H1 (cell line): ENCODE data around the gene ZFP36L2. TPM values are rescaled to one million over a fixed set of nuclear protein-coding genes. Genes with fewer than 3 reads are reported as not detected.

ENCODE experiments used
- CTCF ChIA-PET: fragments of 300-600 bp; sonication (Branson Sonifier 250); formaldehyde crosslinking; loops from one replicate; lab custom pipeline; 2021; ENCODE audit not compliant: partially characterized antibody; lab: Charles Lee
- POLR2A ChIA-PET: fragments of 300-600 bp; sonication (Branson Sonifier 250); formaldehyde crosslinking; loops from one replicate; lab custom pipeline; 2021; ENCODE audit warnings: inconsistent platforms; ENCODE audit not compliant: partially characterized antibody; lab: Charles Lee
- DNase-seq, 2 experiments: peaks; one replicate each; pipeline versions ENCODE4 v3.0.0 to v3.0.0-alpha.2; 2010 to 2022; ENCODE audit warnings: low spot score in 2 of 2, low read depth in 1 of 2, mixed read lengths in 1 of 2
- FAIRE-seq: peaks from 2 replicates; lab custom pipeline; 2011; peaks lifted over from hg19 to GRCh38; lab: Jason Lieb, UNC
- H2AFZ ChIP-seq: 2 replicates; pipeline ENCODE4 v1.8.1; 2012; ENCODE audit warnings: low read length, inconsistent platforms
- H2AK5ac ChIP-seq: 2 replicates; pipeline ENCODE4 v1.6.1; 2013; ENCODE audit warnings: low read depth, low read length
- H2BK120ac ChIP-seq: replicated peaks from 2 replicates; pipeline ENCODE3; 2013; ENCODE audit warnings: low read depth, low read length, inconsistent platforms
- H2BK12ac ChIP-seq: 2 replicates; pipeline ENCODE4 v1.6.1; 2013; ENCODE audit warnings: low read depth, low read length
- H2BK15ac ChIP-seq: 2 replicates; pipeline ENCODE4 v1.6.1; 2013; ENCODE audit warnings: low read length
- H2BK20ac ChIP-seq: 2 replicates; pipeline ENCODE4 v1.6.1; 2013; ENCODE audit warnings: low read length
- H2BK5ac ChIP-seq: 2 replicates; pipeline ENCODE4 v1.6.1; 2013; ENCODE audit warnings: low read depth, low read length
- H3K14ac ChIP-seq: 2 replicates; pipeline ENCODE4 v1.6.1; 2013; ENCODE audit warnings: inconsistent platforms; ENCODE audit not compliant: insufficient read length
- H3K18ac ChIP-seq: 2 replicates; pipeline ENCODE4 v1.6.1; 2013; ENCODE audit warnings: low read length; ENCODE audit errors: extremely low read depth
- H3K23ac ChIP-seq: 2 replicates; pipeline ENCODE4 v1.6.1; 2013; ENCODE audit warnings: inconsistent platforms; ENCODE audit not compliant: insufficient read length
- H3K23me2 ChIP-seq: 2 replicates; pipeline ENCODE4 v1.6.1; 2013; ENCODE audit warnings: low read depth, low read length
- H3K27ac ChIP-seq: 2 replicates; pipeline ENCODE4 v1.6.1; 2011; ENCODE audit warnings: low read depth, low read length, inconsistent platforms
- H3K27me3 ChIP-seq, 4 experiments: replicated peaks in 1 of 4; 1 replicate in 1 of 4; 2 replicates in 3 of 4; pipeline versions ENCODE4 v1.6.1 to v1.8.1; 2011 to 2013; ENCODE audit warnings: low read length in 3 of 4, mild to moderate bottlenecking in 3 of 4, inconsistent platforms in 2 of 4, mixed read lengths in 2 of 4, moderate library complexity in 1 of 4; ENCODE audit not compliant: control insufficient read depth in 3 of 4, insufficient read depth in 3 of 4; ENCODE audit errors: extremely low read depth in 1 of 4
- H3K36me3 ChIP-seq, 4 experiments: 2 replicates each; pipeline versions ENCODE4 v1.6.1 to v1.8.1; 2011 to 2013; ENCODE audit warnings: mild to moderate bottlenecking in 4 of 4, low read length in 3 of 4, moderate library complexity in 2 of 4, control low read depth in 1 of 4, inconsistent platforms in 1 of 4; ENCODE audit not compliant: insufficient read depth in 4 of 4, control insufficient read depth in 2 of 4
- H3K4ac ChIP-seq: replicated peaks from 2 replicates; pipeline ENCODE3; 2013; ENCODE audit warnings: low read length, low read depth, mixed read lengths, inconsistent platforms; ENCODE audit not compliant: insufficient read length
- H3K4me1 ChIP-seq, 4 experiments: replicated peaks in 1 of 4; 1 replicate in 1 of 4; 2 replicates in 3 of 4; pipeline versions ENCODE4 v1.6.1 to v1.8.1; 2011 to 2013; ENCODE audit warnings: low read length in 3 of 4, inconsistent platforms in 2 of 4, mixed read lengths in 1 of 4; ENCODE audit not compliant: insufficient read depth in 4 of 4, control insufficient read depth in 3 of 4
- H3K4me2 ChIP-seq, 2 experiments: 2 replicates each; pipeline versions ENCODE4 v1.6.1 to v1.8.1; 2011 to 2013; ENCODE audit warnings: low read depth in 2 of 2, low read length in 2 of 2, control low read depth in 1 of 2, inconsistent platforms in 1 of 2, mild to moderate bottlenecking in 1 of 2; ENCODE audit not compliant: insufficient read depth in 1 of 2
- H3K4me3 ChIP-seq, 4 experiments: fragments of 200-600, 300-600 bp in 1 of 4; sonication (generic), shearing (Covaris generic), sonication (Bioruptor Twin) in 1 of 4; 2 replicates each; pipeline versions ENCODE4 v1.5.1 to v1.8.1; 2011 to 2016; ENCODE audit warnings: low read length in 4 of 4, low read depth in 3 of 4, control low read depth in 2 of 4, inconsistent platforms in 2 of 4, mild to moderate bottlenecking in 2 of 4, mixed read lengths in 1 of 4, moderate library complexity in 1 of 4; ENCODE audit not compliant: insufficient read depth in 2 of 4; ENCODE audit errors: extremely low read depth in 1 of 4
- H3K56ac ChIP-seq: replicated peaks from 2 replicates; pipeline ENCODE3; 2013; ENCODE audit warnings: low read depth, mild to moderate bottlenecking, mixed read lengths, low read length, inconsistent platforms; ENCODE audit not compliant: insufficient read length
- H3K79me1 ChIP-seq: 2 replicates; pipeline ENCODE4 v1.6.1; 2013; ENCODE audit warnings: low read depth, low read length, control low read depth
- H3K79me2 ChIP-seq, 2 experiments: 2 replicates each; pipeline versions ENCODE4 v1.6.1 to v1.8.1; 2012 to 2013; ENCODE audit warnings: low read length in 2 of 2, mild to moderate bottlenecking in 2 of 2, inconsistent platforms in 1 of 2; ENCODE audit not compliant: insufficient read depth in 2 of 2, control insufficient read depth in 1 of 2
- H3K9ac ChIP-seq, 4 experiments: replicated peaks in 1 of 4; 1 replicate in 1 of 4; 2 replicates in 3 of 4; pipeline versions ENCODE4 v1.6.1 to v1.8.1; 2011 to 2013; ENCODE audit warnings: low read depth in 3 of 4, low read length in 3 of 4, control low read depth in 2 of 4, mild to moderate bottlenecking in 2 of 4, moderate library complexity in 2 of 4, inconsistent platforms in 1 of 4; ENCODE audit errors: extremely low read depth in 1 of 4
- H3K9me3 ChIP-seq, 2 experiments: 2 replicates each; pipeline versions ENCODE4 v1.6.1 to v1.8.1; 2012 to 2013; ENCODE audit warnings: mild to moderate bottlenecking in 2 of 2, moderate library complexity in 2 of 2, control low read depth in 1 of 2, inconsistent platforms in 1 of 2, low read depth in 1 of 2, low read length in 1 of 2, mixed read lengths in 1 of 2; ENCODE audit not compliant: insufficient read depth in 2 of 2
- H4K20me1 ChIP-seq, 2 experiments: replicated peaks in 1 of 2; 2 replicates each; pipeline versions ENCODE3 to v1.8.1; 2011 to 2013; ENCODE audit warnings: inconsistent platforms in 2 of 2, low read length in 2 of 2, mild to moderate bottlenecking in 1 of 2; ENCODE audit not compliant: insufficient read depth in 2 of 2, control insufficient read depth in 1 of 2
- H4K5ac ChIP-seq: 2 replicates; pipeline ENCODE4 v1.6.1; 2013; ENCODE audit warnings: low read length, low read depth, mixed read lengths, inconsistent platforms; ENCODE audit not compliant: insufficient read length
- H4K8ac ChIP-seq: 2 replicates; pipeline ENCODE4 v1.8.0; 2013; ENCODE audit warnings: mild to moderate bottlenecking, moderate library complexity, low read length, inconsistent platforms; ENCODE audit not compliant: insufficient read depth; ENCODE audit errors: extremely low read depth
- H4K91ac ChIP-seq: replicated peaks from 2 replicates; pipeline ENCODE3; 2013; ENCODE audit warnings: low read length, mixed read lengths, inconsistent platforms; ENCODE audit not compliant: insufficient read length
- BRCA1 ChIP-seq: IDR thresholded peaks from 2 replicates; pipeline ENCODE4 v1.6.1; 2012; ENCODE audit warnings: low read depth, low read length, improper control_type of control experiment
- CEBPB ChIP-seq: IDR thresholded peaks from 2 replicates; pipeline ENCODE4 v1.6.1; 2012; ENCODE audit warnings: low read depth, low read length
- CTBP2 ChIP-seq: IDR thresholded peaks from 2 replicates; pipeline ENCODE4 v1.7.0; 2011; ENCODE audit warnings: borderline replicate concordance, mild to moderate bottlenecking, moderate library complexity, mixed read lengths, low read length; ENCODE audit not compliant: insufficient read depth, insufficient read length
- EZH2 ChIP-seq: fragments of 200-600 bp; sonication (generic); IDR thresholded peaks from 2 replicates; pipeline ENCODE4 v1.7.1; 2012; ENCODE audit warnings: low read depth, mild to moderate bottlenecking, moderate library complexity, low read length, inconsistent platforms; ENCODE audit not compliant: severe bottlenecking
- PHF8 ChIP-seq: fragments of 200-600 bp; sonication (generic); conservative IDR thresholded peaks from 2 replicates; pipeline ENCODE4 v1.7.1; 2012; ENCODE audit warnings: low read depth, mild to moderate bottlenecking, inconsistent platforms, low read length, moderate library complexity
- POLR2A ChIP-seq, 2 experiments: IDR thresholded peaks; 1 replicate in 1 of 2; 2 replicates in 1 of 2; pipeline ENCODE4 v1.6.1; 2011; ENCODE audit warnings: low read depth in 2 of 2, low read length in 2 of 2, mild to moderate bottlenecking in 2 of 2; ENCODE audit errors: control extremely low read depth in 1 of 2
- RBBP5 ChIP-seq: IDR thresholded peaks from 2 replicates; pipeline ENCODE4 v1.7.1; 2012; ENCODE audit warnings: low read depth, mild to moderate bottlenecking, inconsistent platforms, low read length, moderate library complexity, borderline replicate concordance
- RNF2 ChIP-seq: fragments of 200-900, 300-1000 bp; sonication (generic); IDR thresholded peaks from 2 replicates; pipeline ENCODE4 v1.7.1; 2016; ENCODE audit warnings: borderline replicate concordance, low read depth, mild to moderate bottlenecking, antibody characterized with exemption, low read length; ENCODE audit not compliant: poor library complexity, severe bottlenecking; ENCODE audit errors: missing control alignments
- WGBS, 2 experiments: shearing (Covaris generic) in 1 of 2; methylation state at CpG; one replicate each; pipeline versions ENCODE4 v1.1.6 to v1.1.7; 2013 to 2015; ENCODE audit warnings: low lambda C conversion rate in 2 of 2, mixed read lengths in 2 of 2, inconsistent platforms in 1 of 2, low coverage in 1 of 2, missing lambda C conversion rate in 1 of 2; ENCODE audit not compliant: insufficient replicate concordance in 2 of 2, insufficient coverage in 1 of 2, insufficient read length in 1 of 2; ENCODE audit errors: extremely low coverage in 1 of 2, missing lambda C conversion rate in 1 of 2; 5-methylcytosine and 5-hydroxymethylcytosine counted together
- polyA plus RNA-seq, 7 experiments: library from polyadenylated mRNA; depleted of rRNA in 3 of 7; stranded (reverse) in 5 of 7; unstranded in 2 of 7; fragments of >200 nt in 5 of 7; fragments of 200-250 nt in 2 of 7; gene quantifications; 1 replicate in 5 of 7; 2 replicates in 1 of 7; 4 replicates in 1 of 7; pipeline versions ENCODE4 v1.2.1 to v1.2.3, GENCODE V29; 2011 to 2013; ENCODE audit warnings: missing spikeins in 2 of 7, mixed read lengths in 2 of 7
- total RNA-seq: library from RNA; stranded (reverse); fragmentation: NEBNext Ultra II Directional; extraction: Animal tissue kit (Norgen Biotek cat#: 25700); gene quantifications from 2 replicates; pipeline ENCODE4 v1.2.1, GENCODE V29; 2021
- TF ChIP-seq, protein P1 (sequence below): IDR thresholded peaks from 2 replicates; pipeline ENCODE4 v1.6.1; 2012; ENCODE audit warnings: inconsistent platforms

ZFP36L2 gene
- total and polyA plus RNA-seq, 2 of the 8 experiments (the other 6 are each of a cell fraction or from before 2014, with no cell fraction given) = 13.4 to 102 TPM

- no peak overlapping the region for H3K4me3 ChIP-seq
- 0 out of 2 replicates have a peak overlapping the region, but pooled peaks have one; percentile 75 for H2BK5ac ChIP-seq
- H2BK15ac ChIP-seq = peak overlapping the region; percentile 61; the same call in 1 of the 2 replicates
- H3K14ac ChIP-seq = no peak overlapping the region
- H3K79me1 ChIP-seq = no peaks in the 10 kb centered on the region
- no peaks in the 10 kb centered on the region for H3K36me3 ChIP-seq
- no peak overlapping the region for H2AFZ ChIP-seq
- H3K56ac ChIP-seq = no peak overlapping the region
- H4K20me1 ChIP-seq = no peaks in the 10 kb centered on the region
- no peak overlapping the region for H4K5ac ChIP-seq
- peaks cover 0 to 3% (median 1%) of the 10 kb centered on the region in 4 experiments; a peak in 4 of 7 replicates for H3K4me1 ChIP-seq
- H3K9me3 ChIP-seq = no peaks in the 10 kb centered on the region
- H4K8ac ChIP-seq = no peak overlapping the region; the same call in 1 of the 2 replicates
- peak overlapping the region; percentile 75; the same call in 1 of the 2 replicates for H2BK20ac ChIP-seq
- WGBS, 2 experiments = 91% methylated on average over 13 of the region's 13 CpGs; no CpG with 5 or more reads in 1 of the 2 experiments
- H2BK120ac ChIP-seq = no peak overlapping the region
- H4K91ac ChIP-seq = peak overlapping the region; percentile 81
- H3K79me2 ChIP-seq = no peaks in the 10 kb centered on the region
- FAIRE-seq (no peak), DNase-seq (no peak)
- no peaks in the 10 kb centered on the region for H3K27me3 ChIP-seq
- H3K4ac ChIP-seq = no peak overlapping the region
- no peaks in the 10 kb centered on the region for H3K23me2 ChIP-seq
- no peak overlapping the region for H3K27ac ChIP-seq
- peak overlapping the region; percentile 38 for H3K18ac ChIP-seq
- ChIA-PET CTCF (interaction anchor here (0.6 to 6.1 kb wide), 16 partner anchors 7 to 258 kb away, joined by 3 to 43 read pairs (median 9); partner anchors contain the start of gene ZFP36L2), POLR2A (no interaction called here)
- H3K9ac ChIP-seq = no peak overlapping the region
- H3K4me2 ChIP-seq = no peak overlapping the region
- no peak overlapping the region for H3K23ac ChIP-seq
- H2AK5ac ChIP-seq = 0 out of 2 replicates have a peak overlapping the region, but pooled peaks have one; percentile 65
- peak overlapping the region; percentile 68; the same call in 1 of the 2 replicates for H2BK12ac ChIP-seq
- TF ChIP-seq, protein P1, sequence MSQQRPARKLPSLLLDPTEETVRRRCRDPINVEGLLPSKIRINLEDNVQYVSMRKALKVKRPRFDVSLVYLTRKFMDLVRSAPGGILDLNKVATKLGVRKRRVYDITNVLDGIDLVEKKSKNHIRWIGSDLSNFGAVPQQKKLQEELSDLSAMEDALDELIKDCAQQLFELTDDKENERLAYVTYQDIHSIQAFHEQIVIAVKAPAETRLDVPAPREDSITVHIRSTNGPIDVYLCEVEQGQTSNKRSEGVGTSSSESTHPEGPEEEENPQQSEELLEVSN = no peak
- TF ChIP-seq EZH2 (no peak), PHF8 (no peak), RNF2 (no peak), RBBP5 (no peak), CTBP2 (no peak), CEBPB (no peak), BRCA1 (no peak), POLR2A (IDR thresholded peaks at IDR 0.05; ENCODE audit: control extremely low read depth in 1 of 2, low read depth in 2 of 2, low read length in 2 of 2) (no peak)
Measured at GRCh38 chr2:43194121-43194869, 32.1 kb downstream of the ZFP36L2 start.
